GM21825 (cell line): ENCODE measurements around the gene OR10H5.
"Not testable (repeated sequence)": the region's sequence is repeated elsewhere in the genome, so short reads cannot be mapped to it uniquely, and the experiment has no call there.

Experiments used
- ATAC-seq: cut with Tn5 transposase; IDR thresholded peaks from one replicate; pipeline ENCODE4 v1.9.1; 2021; ENCODE audit warnings: mild to moderate bottlenecking, moderate library complexity; ENCODE audit not compliant: unreplicated experiment

The OR10H5 gene

GRCh38 chr19:15843203-15843893 is 55.9 kb downstream of the OR10H5 start:
- ATAC-seq: no peak

- not testable (repeated sequence) for ATAC-seq
These were observed 56.4 kb downstream of the OR10H5 start for GRCh38 chr19:15843894-15844222.

- ATAC-seq: no peak
These were observed 59.5 kb downstream of the OR10H5 start for GRCh38 chr19:15846923-15847322.

- ATAC-seq: no peak
These were observed 62.9 kb downstream of the OR10H5 start for GRCh38 chr19:15850385-15850784.
